ENCODE data around the gene TAF4B.
"Not testable (repeated sequence)": the region's sequence is repeated elsewhere in the genome, so short reads cannot be mapped to it uniquely, and the experiment has no call there.

Gene TAF4B

DNA sequence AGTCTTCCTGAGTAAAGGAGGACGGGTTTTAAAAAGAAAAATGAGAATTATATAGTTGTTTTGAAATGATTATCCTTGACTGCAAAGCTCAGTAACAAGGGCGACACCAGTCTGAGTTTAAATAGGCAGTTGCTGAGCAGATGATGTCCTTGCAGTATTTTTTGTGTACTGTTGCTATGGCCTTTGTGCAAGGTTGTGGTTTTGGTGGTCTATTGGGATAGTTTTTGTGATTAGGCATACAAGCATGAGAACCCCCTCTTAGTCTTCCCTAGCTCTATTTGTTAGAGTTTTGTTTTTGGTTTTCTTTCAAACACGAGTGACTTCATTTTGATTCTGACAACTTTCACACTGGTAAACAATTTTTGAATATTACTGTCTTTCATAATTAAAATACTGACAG is 64.1 kb downstream of the TAF4B start:
- Histone ChIP-seq H3K9me2 (ENCODE audit: low read depth, low read length) (no peaks in the 10 kb centered on the region), H3K27ac (ENCODE audit: low read depth, low read length, poor library complexity, severe bottlenecking) (no peak overlapping the region), H3K4me1 (ENCODE audit: insufficient read depth, low read length, severe bottlenecking) (no peaks in the 10 kb centered on the region), H3K79me2 (ENCODE audit: insufficient read depth, low read length) (no peaks in the 10 kb centered on the region), H3K36me3 (ENCODE audit: insufficient read depth, low read length) (peaks cover 58% of the 10 kb centered on the region), H3K27me3 (ENCODE audit: insufficient read depth, low read length) (no peaks in the 10 kb centered on the region), H3K9ac (ENCODE audit: low read length) (no peak overlapping the region), H3F3A (ENCODE audit: insufficient read depth, low read length) (no peaks in the 10 kb centered on the region), H3K4me3 (ENCODE audit: low read depth, low read length, poor library complexity, severe bottlenecking) (no peak overlapping the region), H3K4me2 (ENCODE audit: low read length) (no peak overlapping the region), H2AFZ (ENCODE audit: low read length) (no peak overlapping the region), H3K9me3 (ENCODE audit: low read length) (no peaks in the 10 kb centered on the region), H4K20me1 (ENCODE audit: insufficient read depth, low read length) (no peaks in the 10 kb centered on the region)
- no peak for TF ChIP-seq EZH2 (IDR thresholded peaks at IDR 0.05; ENCODE audit: borderline replicate concordance, low read length)

DNA sequence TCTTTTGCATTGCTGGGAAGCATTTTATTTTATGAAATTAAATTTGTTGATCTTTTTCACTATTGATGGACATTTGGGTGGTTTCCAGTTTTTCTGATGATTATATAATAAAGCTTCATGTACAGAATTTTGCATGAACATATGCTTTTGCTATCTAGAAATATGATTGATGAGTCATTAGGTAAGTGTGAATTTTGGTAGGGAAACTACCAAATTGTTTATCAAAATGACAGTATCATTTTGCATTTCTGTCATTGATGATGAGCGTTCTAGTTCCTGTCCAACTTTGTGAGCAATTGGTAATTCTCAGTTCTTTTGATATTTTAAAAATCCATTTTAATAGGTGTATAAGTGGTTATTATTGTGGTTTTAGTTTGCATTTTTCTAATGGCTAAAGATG is 67.7 kb downstream of the TAF4B start:
- H3K36me3 ChIP-seq (ENCODE audit: insufficient read depth, low read length), result peaks cover 49% of the 10 kb centered on the region; the same call in 1 of the 2 replicates
- H4K20me1 ChIP-seq (ENCODE audit: insufficient read depth, low read length), result no peaks in the 10 kb centered on the region
- no peak overlapping the region for H3K4me2 ChIP-seq (ENCODE audit: low read length)
- TF ChIP-seq, protein P1, sequence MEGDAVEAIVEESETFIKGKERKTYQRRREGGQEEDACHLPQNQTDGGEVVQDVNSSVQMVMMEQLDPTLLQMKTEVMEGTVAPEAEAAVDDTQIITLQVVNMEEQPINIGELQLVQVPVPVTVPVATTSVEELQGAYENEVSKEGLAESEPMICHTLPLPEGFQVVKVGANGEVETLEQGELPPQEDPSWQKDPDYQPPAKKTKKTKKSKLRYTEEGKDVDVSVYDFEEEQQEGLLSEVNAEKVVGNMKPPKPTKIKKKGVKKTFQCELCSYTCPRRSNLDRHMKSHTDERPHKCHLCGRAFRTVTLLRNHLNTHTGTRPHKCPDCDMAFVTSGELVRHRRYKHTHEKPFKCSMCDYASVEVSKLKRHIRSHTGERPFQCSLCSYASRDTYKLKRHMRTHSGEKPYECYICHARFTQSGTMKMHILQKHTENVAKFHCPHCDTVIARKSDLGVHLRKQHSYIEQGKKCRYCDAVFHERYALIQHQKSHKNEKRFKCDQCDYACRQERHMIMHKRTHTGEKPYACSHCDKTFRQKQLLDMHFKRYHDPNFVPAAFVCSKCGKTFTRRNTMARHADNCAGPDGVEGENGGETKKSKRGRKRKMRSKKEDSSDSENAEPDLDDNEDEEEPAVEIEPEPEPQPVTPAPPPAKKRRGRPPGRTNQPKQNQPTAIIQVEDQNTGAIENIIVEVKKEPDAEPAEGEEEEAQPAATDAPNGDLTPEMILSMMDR (IDR thresholded peaks at IDR 0.05; ENCODE audit: low read length), result no peak
- no peak for TF ChIP-seq EZH2 (IDR thresholded peaks at IDR 0.05; ENCODE audit: borderline replicate concordance, low read length)
- H3K27me3 ChIP-seq (ENCODE audit: insufficient read depth, low read length), result no peaks in the 10 kb centered on the region
- H3K79me2 ChIP-seq (ENCODE audit: insufficient read depth, low read length), result no peaks in the 10 kb centered on the region
- no peak overlapping the region for H3K27ac ChIP-seq (ENCODE audit: low read depth, low read length, poor library complexity, severe bottlenecking)
- H3K9ac ChIP-seq (ENCODE audit: low read length), result no peak overlapping the region
- H3K4me1 ChIP-seq (ENCODE audit: insufficient read depth, low read length, severe bottlenecking), result peaks cover 23% of the 10 kb centered on the region
- H2AFZ ChIP-seq (ENCODE audit: low read length), result no peak overlapping the region
- H3K9me3 ChIP-seq (ENCODE audit: low read length), result no peaks in the 10 kb centered on the region
- H3K9me2 ChIP-seq (ENCODE audit: low read depth, low read length), result no peaks in the 10 kb centered on the region
- no peak overlapping the region for H3K4me3 ChIP-seq (ENCODE audit: low read depth, low read length, poor library complexity, severe bottlenecking)
- no peaks in the 10 kb centered on the region for H3F3A ChIP-seq (ENCODE audit: insufficient read depth, low read length)

DNA sequence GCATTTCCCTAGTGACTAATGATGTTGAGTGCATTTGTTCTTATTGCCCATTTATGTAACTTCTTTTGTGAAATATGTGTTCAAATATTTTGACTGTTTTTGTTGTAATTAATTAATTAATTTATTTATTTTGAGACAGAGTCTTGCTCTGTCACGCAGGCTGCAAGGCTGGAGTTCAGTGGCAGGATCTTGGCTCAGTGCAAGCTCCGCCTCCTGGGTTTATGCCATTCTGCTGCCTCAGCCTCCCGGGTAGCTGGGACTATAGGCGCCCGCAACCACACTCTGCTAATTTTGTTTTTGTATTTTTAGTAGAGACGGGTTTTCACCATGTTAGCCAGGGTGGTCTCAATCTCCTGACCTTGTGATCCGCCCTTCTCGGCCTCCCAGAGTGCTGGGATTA is 71.9 kb downstream of the TAF4B start:
- Histone ChIP-seq H3K4me1 (ENCODE audit: insufficient read depth, low read length, severe bottlenecking) (peaks cover 29% of the 10 kb centered on the region), H2AFZ (ENCODE audit: low read length) (no peak overlapping the region), H3K4me3 (ENCODE audit: low read depth, low read length, poor library complexity, severe bottlenecking) (no peak overlapping the region), H3K79me2 (ENCODE audit: insufficient read depth, low read length) (no peaks in the 10 kb centered on the region), H3K4me2 (ENCODE audit: low read length) (peak overlapping the region; percentile 31; the same call in 1 of the 2 replicates), H3K9me3 (ENCODE audit: low read length) (no peaks in the 10 kb centered on the region), H3K9me2 (ENCODE audit: low read depth, low read length) (no peaks in the 10 kb centered on the region), H3K36me3 (ENCODE audit: insufficient read depth, low read length) (peaks cover 33% of the 10 kb centered on the region; the same call in 1 of the 2 replicates), H3K27ac (ENCODE audit: low read depth, low read length, poor library complexity, severe bottlenecking) (peak overlapping the region; percentile 26), H3K9ac (ENCODE audit: low read length) (no peak overlapping the region), H4K20me1 (ENCODE audit: insufficient read depth, low read length) (no peaks in the 10 kb centered on the region), H3K27me3 (ENCODE audit: insufficient read depth, low read length) (no peaks in the 10 kb centered on the region), H3F3A (ENCODE audit: insufficient read depth, low read length) (no peaks in the 10 kb centered on the region)
- TF ChIP-seq, protein P1 (IDR thresholded peaks at IDR 0.05; ENCODE audit: low read length), result no peak
- TF ChIP-seq EZH2 (IDR thresholded peaks at IDR 0.05; ENCODE audit: borderline replicate concordance, low read length), result no peak

DNA sequence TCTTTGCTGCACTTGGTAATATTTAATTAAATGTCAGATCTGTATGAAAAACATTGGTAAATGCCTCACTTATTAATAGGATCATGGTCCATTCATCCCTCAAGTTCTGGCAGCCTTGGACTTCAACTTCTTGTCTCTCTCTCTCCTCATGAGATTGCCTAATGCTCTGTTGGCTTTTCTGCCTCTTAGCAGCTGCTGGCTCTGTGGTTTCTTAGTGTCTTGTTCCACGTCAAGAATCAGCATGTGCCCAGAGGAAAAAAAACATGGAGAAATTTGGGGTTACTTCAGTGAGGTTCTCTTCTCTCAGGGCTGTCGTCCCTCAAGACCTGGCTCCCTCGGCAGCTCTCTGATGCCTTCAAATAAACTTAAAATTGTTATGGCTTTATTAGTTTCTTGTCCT is 75.4 kb downstream of the TAF4B start:
- Histone ChIP-seq H3K9me3 (ENCODE audit: low read length) (no peaks in the 10 kb centered on the region), H3K4me3 (ENCODE audit: low read depth, low read length, poor library complexity, severe bottlenecking) (no peak overlapping the region), H4K20me1 (ENCODE audit: insufficient read depth, low read length) (no peaks in the 10 kb centered on the region), H2AFZ (ENCODE audit: low read length) (no peak overlapping the region), H3F3A (ENCODE audit: insufficient read depth, low read length) (no peaks in the 10 kb centered on the region), H3K27ac (ENCODE audit: low read depth, low read length, poor library complexity, severe bottlenecking) (no peak overlapping the region), H3K36me3 (ENCODE audit: insufficient read depth, low read length) (peaks cover 9% of the 10 kb centered on the region; the same call in 1 of the 2 replicates), H3K4me1 (ENCODE audit: insufficient read depth, low read length, severe bottlenecking) (peaks cover 29% of the 10 kb centered on the region), H3K27me3 (ENCODE audit: insufficient read depth, low read length) (no peaks in the 10 kb centered on the region), H3K79me2 (ENCODE audit: insufficient read depth, low read length) (no peaks in the 10 kb centered on the region), H3K4me2 (ENCODE audit: low read length) (no peak overlapping the region), H3K9ac (ENCODE audit: low read length) (no peak overlapping the region), H3K9me2 (ENCODE audit: low read depth, low read length) (no peaks in the 10 kb centered on the region)
- TF ChIP-seq EZH2 (IDR thresholded peaks at IDR 0.05; ENCODE audit: borderline replicate concordance, low read length), result no peak
- TF ChIP-seq, protein P1 (IDR thresholded peaks at IDR 0.05; ENCODE audit: low read length), result no peak

DNA sequence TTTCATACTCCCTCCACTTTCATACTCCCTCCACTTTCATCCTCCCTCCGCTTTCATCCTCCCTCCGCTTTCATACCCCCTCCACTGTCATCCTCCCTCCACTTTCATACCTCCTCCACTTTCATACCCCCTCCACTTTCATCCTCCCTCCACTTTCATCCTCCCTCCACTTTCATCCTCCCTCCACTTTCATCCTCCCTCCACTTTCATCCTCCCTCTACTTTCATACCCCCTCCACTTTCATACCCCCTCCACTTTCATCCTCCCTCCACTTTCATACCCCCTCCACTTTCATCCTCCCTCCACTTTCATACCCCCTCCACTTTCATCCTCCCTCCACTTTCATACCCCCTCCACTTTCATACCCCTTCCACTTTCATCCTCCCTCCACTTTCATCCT is 77.0 kb downstream of the TAF4B start:
- not testable (repeated sequence) for H3F3A ChIP-seq (ENCODE audit: insufficient read depth, low read length); H4K20me1 ChIP-seq (ENCODE audit: insufficient read depth, low read length); H3K9me2 ChIP-seq (ENCODE audit: low read depth, low read length); H3K79me2 ChIP-seq (ENCODE audit: insufficient read depth, low read length); H3K27me3 ChIP-seq (ENCODE audit: insufficient read depth, low read length); H3K36me3 ChIP-seq (ENCODE audit: insufficient read depth, low read length); H3K4me3 ChIP-seq (ENCODE audit: low read depth, low read length, poor library complexity, severe bottlenecking); H3K4me2 ChIP-seq (ENCODE audit: low read length); H3K27ac ChIP-seq (ENCODE audit: low read depth, low read length, poor library complexity, severe bottlenecking); H3K9me3 ChIP-seq (ENCODE audit: low read length); H3K9ac ChIP-seq (ENCODE audit: low read length); H2AFZ ChIP-seq (ENCODE audit: low read length)
- peaks cover 14% of the 10 kb centered on the region for H3K4me1 ChIP-seq (ENCODE audit: insufficient read depth, low read length, severe bottlenecking)

All from OCI-LY1 (cell line).